ENCODE data around the gene LDLR.

The LDLR gene

DNA sequence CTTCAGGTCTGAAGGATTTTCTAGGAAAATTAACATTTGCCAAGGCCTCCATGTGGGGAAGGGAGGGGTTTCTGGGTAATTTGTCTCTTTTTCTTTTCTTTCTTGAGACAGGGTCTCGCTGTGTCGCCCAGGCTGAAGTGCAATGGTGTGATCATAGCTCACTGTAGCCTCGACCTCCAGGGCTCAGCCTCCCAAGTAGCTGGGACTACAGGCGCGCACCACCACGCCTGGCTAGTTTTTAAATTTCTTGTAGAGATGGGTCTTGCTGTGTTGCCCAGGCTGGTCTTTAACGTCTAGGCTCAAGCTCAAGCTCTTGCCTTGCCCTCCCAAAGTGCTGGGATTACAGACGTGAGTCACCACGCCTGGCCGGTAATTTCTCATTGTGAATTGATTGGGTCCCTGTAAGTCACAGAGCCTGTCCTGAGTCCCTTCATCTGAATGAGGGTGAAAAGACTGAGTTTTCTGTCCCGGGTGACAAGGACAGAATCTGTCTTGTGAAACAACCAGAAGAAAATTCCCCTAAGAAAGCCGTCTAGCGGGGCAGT lies 76.3 kb downstream of the LDLR start:
- no peak overlapping the region for H3K4me3 ChIP-seq (ENCODE audit: low read depth, low read length)
- no peak for DNase-seq (ENCODE audit: low read depth)

DNA sequence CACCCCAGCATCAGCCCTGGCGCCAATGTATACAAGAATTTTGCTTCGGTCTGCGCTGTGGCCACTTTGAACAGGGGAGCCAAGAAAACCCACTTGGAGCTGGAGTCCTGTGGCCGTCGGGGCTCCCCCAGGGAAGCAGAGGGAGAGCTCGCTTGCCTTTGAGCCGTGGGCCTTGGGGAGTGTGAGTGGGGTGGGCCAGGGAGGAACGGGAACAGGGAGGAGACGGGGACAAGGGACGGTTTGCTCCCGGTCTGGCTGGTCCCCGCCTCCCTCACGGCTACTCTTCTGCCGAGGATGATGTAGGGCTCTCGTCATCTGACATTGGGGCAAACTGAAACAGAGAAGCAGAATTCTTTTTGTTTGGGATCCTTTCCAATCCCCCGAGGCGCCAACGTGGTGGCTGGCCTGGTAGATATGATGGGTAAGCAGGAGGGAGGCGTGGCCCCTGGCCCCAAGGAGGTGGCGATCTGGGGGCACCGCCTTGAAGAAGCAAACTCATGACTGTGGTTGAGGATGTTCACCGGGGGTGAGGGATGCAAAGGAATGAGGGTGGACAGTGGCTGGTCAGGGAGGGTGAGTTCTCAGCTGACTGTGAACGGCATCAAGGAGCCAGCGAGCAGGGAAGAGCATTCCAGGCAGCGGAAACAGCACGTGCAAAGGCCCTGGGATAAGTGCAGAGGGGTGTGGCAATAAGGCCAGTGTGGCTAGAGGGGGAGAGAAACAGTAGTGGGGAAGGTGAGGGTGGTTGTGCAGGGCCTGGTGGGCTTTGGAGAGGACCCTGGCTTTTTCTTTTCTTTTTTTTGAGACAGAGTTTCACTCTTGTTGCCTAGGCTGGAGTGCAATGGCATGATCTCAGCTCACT lies 77.2 kb downstream of the LDLR start:
- TF ChIP-seq, protein P1, sequence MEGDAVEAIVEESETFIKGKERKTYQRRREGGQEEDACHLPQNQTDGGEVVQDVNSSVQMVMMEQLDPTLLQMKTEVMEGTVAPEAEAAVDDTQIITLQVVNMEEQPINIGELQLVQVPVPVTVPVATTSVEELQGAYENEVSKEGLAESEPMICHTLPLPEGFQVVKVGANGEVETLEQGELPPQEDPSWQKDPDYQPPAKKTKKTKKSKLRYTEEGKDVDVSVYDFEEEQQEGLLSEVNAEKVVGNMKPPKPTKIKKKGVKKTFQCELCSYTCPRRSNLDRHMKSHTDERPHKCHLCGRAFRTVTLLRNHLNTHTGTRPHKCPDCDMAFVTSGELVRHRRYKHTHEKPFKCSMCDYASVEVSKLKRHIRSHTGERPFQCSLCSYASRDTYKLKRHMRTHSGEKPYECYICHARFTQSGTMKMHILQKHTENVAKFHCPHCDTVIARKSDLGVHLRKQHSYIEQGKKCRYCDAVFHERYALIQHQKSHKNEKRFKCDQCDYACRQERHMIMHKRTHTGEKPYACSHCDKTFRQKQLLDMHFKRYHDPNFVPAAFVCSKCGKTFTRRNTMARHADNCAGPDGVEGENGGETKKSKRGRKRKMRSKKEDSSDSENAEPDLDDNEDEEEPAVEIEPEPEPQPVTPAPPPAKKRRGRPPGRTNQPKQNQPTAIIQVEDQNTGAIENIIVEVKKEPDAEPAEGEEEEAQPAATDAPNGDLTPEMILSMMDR (IDR thresholded peaks at IDR 0.05; ENCODE audit: control insufficient read depth, extremely low read depth, insufficient read depth) = no peak
- no peak overlapping the region for H3K4me3 ChIP-seq (ENCODE audit: low read depth, low read length)
- DNase-seq (ENCODE audit: low read depth) = no peak

More for the DNA sequence above, 76.3 kb downstream of the LDLR start:
- TF ChIP-seq, protein P1 (IDR thresholded peaks at IDR 0.05; ENCODE audit: control insufficient read depth, extremely low read depth, insufficient read depth) = no peak

DNA sequence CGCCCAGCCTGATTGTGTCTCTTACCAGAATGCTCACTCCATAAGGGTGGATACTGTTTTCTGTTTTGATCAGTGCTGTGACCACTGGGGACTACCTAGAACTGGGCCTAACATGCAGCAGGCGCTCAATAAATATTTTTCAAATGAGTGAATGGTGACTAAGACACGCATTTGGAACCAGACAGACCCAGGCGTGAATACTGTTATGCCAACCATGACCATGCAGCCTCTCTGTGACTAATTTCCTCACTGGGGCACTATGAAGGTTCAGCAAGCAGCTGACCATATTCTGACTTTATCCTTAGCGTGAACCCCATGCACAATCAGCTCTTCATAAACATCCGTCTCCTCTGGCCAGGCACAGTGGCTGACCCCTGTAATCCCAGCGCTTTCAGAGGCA lies 79.3 kb downstream of the LDLR start:
- H3K4me3 ChIP-seq (ENCODE audit: low read depth, low read length) = no peak overlapping the region
- DNase-seq (ENCODE audit: low read depth) = no peak
- TF ChIP-seq, protein P1 (IDR thresholded peaks at IDR 0.05; ENCODE audit: control insufficient read depth, extremely low read depth, insufficient read depth) = no peak

DNA sequence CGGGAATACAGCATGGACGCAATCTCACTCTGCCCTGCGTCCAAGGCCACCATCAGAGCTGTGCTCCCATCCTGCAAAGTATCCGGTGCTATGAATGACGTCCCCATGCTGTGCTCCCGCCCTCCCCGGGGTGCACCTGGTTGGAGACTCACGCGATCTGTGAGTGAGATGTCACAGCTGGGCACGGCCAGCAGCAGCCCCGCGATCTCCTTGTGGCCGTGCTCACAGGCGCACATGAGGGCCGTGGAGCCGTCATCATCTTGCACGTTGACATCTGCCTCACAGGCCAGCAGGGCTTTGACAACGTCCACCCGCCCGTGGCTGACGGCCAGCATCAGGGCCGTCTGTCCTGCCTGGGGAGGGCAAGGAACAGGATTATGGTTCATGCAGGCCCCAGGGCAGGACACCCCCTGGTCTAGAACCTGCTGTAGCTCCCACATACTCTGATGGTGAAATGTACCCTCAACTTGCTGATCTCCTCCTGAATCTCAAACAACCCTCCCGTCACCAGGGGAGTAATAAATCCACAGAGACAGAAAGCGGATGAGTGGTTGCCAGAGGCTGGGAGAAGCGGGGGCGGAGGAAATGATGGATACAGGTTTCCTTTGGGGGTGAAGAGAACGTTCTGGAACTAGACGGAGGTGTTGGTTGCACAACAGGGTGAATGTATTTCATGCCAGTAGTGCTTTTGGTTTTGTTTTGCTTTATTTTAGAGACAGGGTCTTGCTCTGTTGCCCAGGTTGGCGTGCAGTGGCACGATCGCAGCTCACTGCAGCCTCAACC lies 80.8 kb downstream of the LDLR start:
- TF ChIP-seq, protein P1 (IDR thresholded peaks at IDR 0.05; ENCODE audit: control insufficient read depth, extremely low read depth, insufficient read depth) = no peak
- DNase-seq (ENCODE audit: low read depth) = no peak
- H3K4me3 ChIP-seq (ENCODE audit: low read depth, low read length) = no peak overlapping the region

DNA sequence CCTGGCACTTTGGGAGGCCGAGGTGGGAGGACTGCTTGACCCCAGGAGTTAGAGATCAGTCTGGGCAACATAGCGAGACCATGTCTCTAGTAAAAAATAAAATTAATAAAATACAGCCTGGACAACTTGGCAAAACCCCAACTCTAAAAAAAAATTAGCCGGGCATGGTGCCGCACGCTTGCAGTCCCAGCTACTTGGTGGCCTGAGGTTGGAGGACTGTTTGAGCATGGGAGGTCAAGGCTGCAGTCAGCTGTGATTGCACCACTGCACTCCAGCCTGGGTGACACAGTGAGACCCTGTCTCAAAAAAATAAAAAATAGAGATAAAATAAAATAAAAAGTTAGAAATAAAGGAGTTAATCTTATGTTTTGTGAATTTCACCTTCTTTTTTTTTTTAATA lies 81.9 kb downstream of the LDLR start:
- TF ChIP-seq, protein P1 (IDR thresholded peaks at IDR 0.05; ENCODE audit: control insufficient read depth, extremely low read depth, insufficient read depth) = no peak
- DNase-seq (ENCODE audit: low read depth) = no peak
- no peak overlapping the region for H3K4me3 ChIP-seq (ENCODE audit: low read depth, low read length)

DNA sequence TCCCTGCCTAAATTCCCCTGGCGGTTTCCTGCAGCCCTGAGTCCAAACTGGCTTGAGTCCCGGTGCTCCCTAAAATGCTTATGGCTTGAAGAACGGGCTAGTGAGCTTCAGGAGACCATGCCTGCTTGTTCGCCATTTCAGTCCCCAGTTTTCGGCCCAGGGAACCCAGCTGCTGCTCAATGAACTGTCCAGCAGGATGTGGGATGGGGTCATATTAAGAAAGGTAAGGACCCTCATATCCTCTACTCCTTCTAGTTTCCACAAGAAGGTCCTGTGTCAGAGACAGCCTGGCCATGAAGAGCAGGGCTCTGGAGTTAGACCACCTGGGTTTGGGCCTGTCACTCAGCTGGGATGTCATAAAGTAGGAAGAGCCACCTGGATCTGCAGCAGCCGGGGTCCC lies 83.3 kb downstream of the LDLR start:
- DNase-seq (ENCODE audit: low read depth) = no peak
- TF ChIP-seq, protein P1 (IDR thresholded peaks at IDR 0.05; ENCODE audit: control insufficient read depth, extremely low read depth, insufficient read depth) = no peak
- no peak overlapping the region for H3K4me3 ChIP-seq (ENCODE audit: low read depth, low read length)
